Mucosa of descending colon (tissue), 3 donors: ENCODE measurements around the gene MIXL1. TPM values are rescaled to one million over a fixed set of nuclear protein-coding genes. Genes with fewer than 3 reads are reported as not detected.
"Not testable (repeated sequence)": the region's sequence is repeated elsewhere in the genome, so short reads cannot be mapped to it uniquely, and the experiment has no call there.

Source experiments
- ATAC-seq: fragments of 200-7000 bp; cut with Tn5 transposase; one replicate; pipeline ENCODE4 v1.9.1; 2020; ENCODE audit warnings: mild to moderate bottlenecking, moderate library complexity
- DNase-seq, 3 donors: peaks; one replicate each; pipeline ENCODE4 v3.0.0-alpha.2; 2020
- H3K36me3 ChIP-seq: fragments of 200-600 bp; one replicate; pipeline ENCODE4 v1.8.0; 2021; ENCODE audit warnings: low read depth, mild to moderate bottlenecking
- H3K4me1 ChIP-seq: fragments of 200-600 bp; one replicate; pipeline ENCODE4 v1.8.0; 2021; ENCODE audit warnings: low read depth, mild to moderate bottlenecking
- H3K4me3 ChIP-seq: fragments of 200-600 bp; one replicate; pipeline ENCODE4 v1.8.0; 2021; ENCODE audit warnings: mild to moderate bottlenecking
- H3K9me3 ChIP-seq: fragments of 200-600 bp; one replicate; pipeline ENCODE4 v1.8.0; 2021; ENCODE audit warnings: mild to moderate bottlenecking
- CTCF ChIP-seq: fragments of 200-600 bp; IDR thresholded peaks from one replicate; pipeline ENCODE4 v1.8.0; 2022; ENCODE audit warnings: antibody characterized with exemption, mild to moderate bottlenecking
- intact Hi-C, 2 donors: fragments of 100-400 bp; cut with DNase I in 1 of 2; cut with micrococcal nuclease in 1 of 2; formaldehyde crosslinking; loops; one replicate each; pipeline versions ENCODE4 v1.11.0 to v1.11.1; 2022; cut with DNase I, micrococcal nuclease
- total RNA-seq, 3 donors: library from RNA; stranded (reverse); fragmentation: NEBNext Ultra II Directional in 2 of 3; extraction: Animal tissue kit (Norgen Biotek cat#: 25700) in 2 of 3; gene quantifications; one replicate each; pipeline versions ENCODE4 v1.2.1 to v1.2.4, GENCODE V29; 2021 to 2023
- donor health status: DM: no; HTN: no; CAD: no; lungs with moderate emphysema.
- donor health status: DM: no; HTN: no; CAD: no.
- donor health status: DM: no; HTN: yes; CAD: no.

Gene MIXL1
- total RNA-seq, 3 donors from 2014 or later = 0.16 to 0.38 (median 0.29) TPM

GRCh38 chr1:226261818-226262217 lies 38.4 kb downstream of the MIXL1 start:
- no peaks in the 10 kb centered on the region for H3K9me3 ChIP-seq
- ATAC-seq = no peak

GRCh38 chr1:226268421-226269124 lies 45.1 kb downstream of the MIXL1 start:
- DNase-seq (peak in 1 of 3 donors; percentile 14), ATAC-seq (peak; percentile 24)
- no peaks in the 10 kb centered on the region for H3K9me3 ChIP-seq
- H3K4me3 ChIP-seq = no peak overlapping the region
- intact Hi-C loops = no loop called here
- TF ChIP-seq CTCF = no peak
- H3K4me1 ChIP-seq = peaks cover 3% of the 10 kb centered on the region
- no peaks in the 10 kb centered on the region for H3K36me3 ChIP-seq

More at GRCh38 chr1:226261818-226262217, 38.4 kb downstream of the MIXL1 start:
- no peak overlapping the region for H3K4me3 ChIP-seq
- intact Hi-C loops = no loop called here
- no peaks in the 10 kb centered on the region for H3K36me3 ChIP-seq
- no peak for DNase-seq
- no peak for TF ChIP-seq CTCF
- no peaks in the 10 kb centered on the region for H3K4me1 ChIP-seq

GRCh38 chr1:226272233-226272902 lies 48.9 kb downstream of the MIXL1 start:
- H3K36me3 ChIP-seq, H3K9me3 ChIP-seq, ATAC-seq, H3K4me1 ChIP-seq, H3K4me3 ChIP-seq, intact Hi-C loops, DNase-seq: not testable (repeated sequence)

- ATAC-seq = no peak
- no peaks in the 10 kb centered on the region for H3K4me1 ChIP-seq
- intact Hi-C loops = no loop called here
- TF ChIP-seq CTCF = no peak
- DNase-seq = no peak
- H3K36me3 ChIP-seq = no peaks in the 10 kb centered on the region
- H3K4me3 ChIP-seq = no peak overlapping the region
- H3K9me3 ChIP-seq = no peaks in the 10 kb centered on the region
Observed at GRCh38 chr1:226274138-226274537, 50.7 kb downstream of the MIXL1 start.

- Histone ChIP-seq H3K4me1 (no peaks in the 10 kb centered on the region), H3K4me3 (no peak overlapping the region), H3K9me3 (no peaks in the 10 kb centered on the region), H3K36me3 (no peaks in the 10 kb centered on the region)
- intact Hi-C loops = no loop called here
- DNase-seq (no peak), ATAC-seq (no peak)
- TF ChIP-seq CTCF = no peak
Observed at GRCh38 chr1:226276077-226276682, 52.7 kb downstream of the MIXL1 start.

Other genes with a start within 250 kb of the MIXL1 start
- 10 to 100 TPM; 14.1 to 21.0 (median 15.0) TPM for gene SDE2, start 224.3 kb upstream of the MIXL1 start, total RNA-seq
- gene H3-3A, start 160.9 kb upstream of the MIXL1 start, total RNA-seq = 100 to 1,000 TPM; 466 to 839 (median 627) TPM
- 10 to 100 TPM; 36.6 to 49.9 (median 48.0) TPM for gene ACBD3, start 36.9 kb upstream of the MIXL1 start, total RNA-seq
- 1 to 10 TPM; 3.8 to 4.5 (median 4.4) TPM for gene LIN9, start 85.5 kb downstream of the MIXL1 start, total RNA-seq
- 10 to 100 TPM; 35.8 to 81.2 (median 63.2) TPM for gene PARP1, start 184.4 kb downstream of the MIXL1 start, total RNA-seq